HEK293 (cell line): ENCODE measurements around the gene TMEM272.

Experiments used
- FEZF1 ChIP-seq: fragments of 450-650 bp; formaldehyde crosslinking; IDR thresholded peaks from 2 replicates; pipeline ENCODE4 v1.5.1; 2016; ENCODE audit warnings: missing biosample characterization, missing genetic modification characterization
- KLF1 ChIP-seq: fragments of 450-650 bp; formaldehyde crosslinking; IDR thresholded peaks from 2 replicates; pipeline ENCODE4 v1.5.1; 2016; ENCODE audit warnings: missing biosample characterization, missing genetic modification characterization
- PATZ1 ChIP-seq: fragments of 450-650 bp; formaldehyde crosslinking; IDR thresholded peaks from 2 replicates; pipeline ENCODE4 v1.5.1; 2016; ENCODE audit warnings: missing biosample characterization, missing genetic modification characterization
- PRDM1 ChIP-seq: fragments of 450-650 bp; formaldehyde crosslinking; IDR thresholded peaks from 2 replicates; pipeline ENCODE4; 2016; ENCODE audit warnings: missing biosample characterization, missing genetic modification characterization
- PRDM2 ChIP-seq: fragments of 450-650 bp; formaldehyde crosslinking; IDR thresholded peaks from 2 replicates; pipeline ENCODE4 v1.5.1; 2016; ENCODE audit warnings: missing biosample characterization, missing genetic modification characterization, borderline replicate concordance
- TSHZ1 ChIP-seq: fragments of 450-650 bp; formaldehyde crosslinking; IDR thresholded peaks from 2 replicates; pipeline ENCODE4 v1.5.1; 2016; ENCODE audit warnings: missing biosample characterization, missing genetic modification characterization, borderline replicate concordance
- WT1 ChIP-seq: fragments of 450-650 bp; formaldehyde crosslinking; IDR thresholded peaks from 2 replicates; pipeline ENCODE4 v1.5.1; 2016; ENCODE audit warnings: missing biosample characterization, missing genetic modification characterization
- ZBTB17 ChIP-seq: fragments of 450-650 bp; formaldehyde crosslinking; IDR thresholded peaks from 2 replicates; pipeline ENCODE4 v1.5.1; 2016; ENCODE audit warnings: missing biosample characterization, missing genetic modification characterization
- ZBTB49 ChIP-seq: fragments of 450-650 bp; formaldehyde crosslinking; IDR thresholded peaks from 2 replicates; pipeline ENCODE4 v1.5.1; 2016; ENCODE audit warnings: missing biosample characterization, missing genetic modification characterization, low read depth
- ZBTB8A ChIP-seq: fragments of 450-650 bp; formaldehyde crosslinking; IDR thresholded peaks from 2 replicates; pipeline ENCODE4 v1.5.1; 2016; ENCODE audit warnings: missing biosample characterization, missing genetic modification characterization
- ZFP37 ChIP-seq: fragments of 450-650 bp; formaldehyde crosslinking; IDR thresholded peaks from 2 replicates; pipeline ENCODE4 v1.5.1; 2016; ENCODE audit warnings: missing biosample characterization, missing genetic modification characterization
- ZIC2 ChIP-seq: fragments of 450-650 bp; formaldehyde crosslinking; IDR thresholded peaks from 2 replicates; pipeline ENCODE4 v1.5.1; 2016; ENCODE audit warnings: missing biosample characterization, missing genetic modification characterization
- ZNF24 ChIP-seq: fragments of 450-650 bp; formaldehyde crosslinking; IDR thresholded peaks from 2 replicates; pipeline ENCODE4 v1.5.1; 2016; ENCODE audit warnings: missing biosample characterization, missing genetic modification characterization
- ZNF324 ChIP-seq: fragments of 450-650 bp; formaldehyde crosslinking; IDR thresholded peaks from 2 replicates; pipeline ENCODE4 v1.5.1; 2016; ENCODE audit warnings: missing biosample characterization, missing genetic modification characterization
- ZNF341 ChIP-seq: fragments of 450-650 bp; formaldehyde crosslinking; IDR thresholded peaks from 2 replicates; pipeline ENCODE4; 2016; ENCODE audit warnings: low read depth, missing biosample characterization, missing genetic modification characterization
- ZNF350 ChIP-seq: fragments of 450-650 bp; formaldehyde crosslinking; IDR thresholded peaks from 2 replicates; pipeline ENCODE4 v1.5.0; 2017; ENCODE audit warnings: missing biosample characterization, mild to moderate bottlenecking, missing genetic modification characterization
- ZNF391 ChIP-seq: fragments of 450-650 bp; formaldehyde crosslinking; IDR thresholded peaks from 2 replicates; pipeline ENCODE4 v1.5.1; 2016; ENCODE audit warnings: low read depth, missing biosample characterization, missing genetic modification characterization, borderline replicate concordance
- ZNF394 ChIP-seq: fragments of 450-650 bp; formaldehyde crosslinking; IDR thresholded peaks from 2 replicates; pipeline ENCODE4 v1.5.1; 2016; ENCODE audit warnings: missing biosample characterization, missing genetic modification characterization, mild to moderate bottlenecking, moderate library complexity, borderline replicate concordance
- ZNF501 ChIP-seq: fragments of 450-650 bp; formaldehyde crosslinking; IDR thresholded peaks from 2 replicates; pipeline ENCODE4 v1.5.1; 2016; ENCODE audit warnings: missing biosample characterization, missing genetic modification characterization
- ZNF555 ChIP-seq: fragments of 450-650 bp; formaldehyde crosslinking; conservative IDR thresholded peaks from 2 replicates; pipeline ENCODE4 v1.5.1; 2017; ENCODE audit warnings: missing biosample characterization, mild to moderate bottlenecking, missing genetic modification characterization, inconsistent platforms
- ZNF600 ChIP-seq: fragments of 450-650 bp; formaldehyde crosslinking; IDR thresholded peaks from 2 replicates; pipeline ENCODE4 v1.5.1; 2016; ENCODE audit warnings: missing biosample characterization, missing genetic modification characterization
- ZNF629 ChIP-seq: fragments of 450-650 bp; formaldehyde crosslinking; IDR thresholded peaks from 2 replicates; pipeline ENCODE4 v1.5.1; 2017; ENCODE audit warnings: missing biosample characterization, missing genetic modification characterization
- ZNF658 ChIP-seq: fragments of 450-650 bp; formaldehyde crosslinking; IDR thresholded peaks from 2 replicates; pipeline ENCODE4; 2016; ENCODE audit warnings: missing biosample characterization, missing genetic modification characterization
- ZNF791 ChIP-seq: fragments of 450-650 bp; formaldehyde crosslinking; IDR thresholded peaks from 2 replicates; pipeline ENCODE4 v1.5.1; 2016; ENCODE audit warnings: missing biosample characterization, missing genetic modification characterization
- ZSCAN30 ChIP-seq: fragments of 450-650 bp; IDR thresholded peaks from 2 replicates; pipeline ENCODE4 v1.5.1; 2018; ENCODE audit warnings: missing biosample characterization, mild to moderate bottlenecking, missing genetic modification characterization, moderate library complexity

The TMEM272 gene

GRCh38 chr13:51785712-51786424 is 59.1 kb downstream of the TMEM272 start (continued):
- TF ChIP-seq ZBTB49 (tag by site-specific recombination) (no peak), WT1 (tag by site-specific recombination) (peak; percentile 93), ZIC2 (tag by site-specific recombination) (peak; percentile 81), ZSCAN30 (tag by site-specific recombination) (peak; percentile 67), ZNF350 (tag by site-specific recombination) (no peak), ZNF600 (tag by site-specific recombination) (peak; percentile 80), ZNF629 (tag by site-specific recombination) (peak; percentile 93), ZNF324 (tag by site-specific recombination) (peak; percentile 81), ZFP37 (tag by site-specific recombination) (0 out of 2 replicates have a peak, but pooled peaks have one; percentile 32), PATZ1 (tag by site-specific recombination) (peak; percentile 83), ZNF394 (peak; percentile 30; the same call in 1 of the 2 replicates), ZNF24 (tag by site-specific recombination) (peak; percentile 79; the same call in 1 of the 2 replicates), ZNF391 (tag by site-specific recombination) (no peak), ZNF658 (tag by site-specific recombination) (no peak), ZBTB17 (tag by site-specific recombination) (peak; percentile 81), ZBTB8A (tag by site-specific recombination) (peak; percentile 86), FEZF1 (tag by site-specific recombination) (peak; percentile 79), TSHZ1 (peak; percentile 42; the same call in 1 of the 2 replicates), ZNF791 (tag by site-specific recombination) (no peak), ZNF555 (tag by site-specific recombination) (no peak), ZNF341 (peak; percentile 96), KLF1 (tag by site-specific recombination) (peak; percentile 50), PRDM1 (peak; percentile 80), PRDM2 (tag by site-specific recombination) (no peak), ZNF501 (peak; percentile 63)
